ENCODE data around the gene RHOH. TPM values are rescaled to one million over a fixed set of nuclear protein-coding genes. Genes with fewer than 3 reads are reported as not detected.

The RHOH gene
- total and polyA plus RNA-seq, 8 donors: 0.29 to 10.1 (median 0.78) TPM

DNA sequence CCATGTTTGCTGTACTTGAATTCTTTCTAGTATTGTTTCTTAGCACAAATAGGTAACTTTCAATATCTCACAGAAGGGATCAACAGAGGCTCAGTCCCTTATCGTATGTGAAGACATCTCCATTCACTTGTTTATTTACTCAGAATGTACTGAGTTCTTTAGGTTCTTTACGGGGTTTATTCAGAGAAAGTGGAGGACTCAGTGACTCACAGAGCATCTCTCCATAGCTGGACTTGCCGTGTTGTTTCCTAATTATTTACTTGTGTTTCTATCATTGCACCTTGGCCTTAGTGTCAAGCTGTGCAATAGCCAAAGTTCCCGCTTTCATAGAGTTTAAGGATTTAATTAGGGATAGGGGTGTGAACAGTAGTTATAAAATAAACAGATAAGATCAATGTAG is 57.1 kb downstream of the RHOH start:
- Histone ChIP-seq H3K9me3 (no peaks in the 10 kb centered on the region), H3K36me3 (no peaks in the 10 kb centered on the region), H3K27ac (no peak overlapping the region), H3K27me3 (no peaks in the 10 kb centered on the region), H3K4me1 (peaks cover 0 to 18% of the 10 kb centered on the region in 2 donors), H3K4me3 (no peak overlapping the region)
- intact Hi-C loops (cut with DNase I): no loop called here
- no peak for TF ChIP-seq CTCF (IDR thresholded peaks at IDR 0.05)
- ATAC-seq: no peak
- no peak for DNase-seq

GRCh38 chr4:40254608-40255392 is 58.0 kb downstream of the RHOH start:
- Histone ChIP-seq H3K27ac (peak overlapping the region in 1 of 2 donors; percentile 5), H3K9me3 (no peaks in the 10 kb centered on the region), H3K4me3 (no peak overlapping the region), H3K36me3 (no peaks in the 10 kb centered on the region), H3K27me3 (no peaks in the 10 kb centered on the region), H3K4me1 (peaks cover 0 to 18% of the 10 kb centered on the region in 2 donors)
- DNase-seq: no peak
- no peak for TF ChIP-seq CTCF (IDR thresholded peaks at IDR 0.05)
- intact Hi-C loops (cut with DNase I): no loop called here
- peak; percentile 35 for ATAC-seq

DNA sequence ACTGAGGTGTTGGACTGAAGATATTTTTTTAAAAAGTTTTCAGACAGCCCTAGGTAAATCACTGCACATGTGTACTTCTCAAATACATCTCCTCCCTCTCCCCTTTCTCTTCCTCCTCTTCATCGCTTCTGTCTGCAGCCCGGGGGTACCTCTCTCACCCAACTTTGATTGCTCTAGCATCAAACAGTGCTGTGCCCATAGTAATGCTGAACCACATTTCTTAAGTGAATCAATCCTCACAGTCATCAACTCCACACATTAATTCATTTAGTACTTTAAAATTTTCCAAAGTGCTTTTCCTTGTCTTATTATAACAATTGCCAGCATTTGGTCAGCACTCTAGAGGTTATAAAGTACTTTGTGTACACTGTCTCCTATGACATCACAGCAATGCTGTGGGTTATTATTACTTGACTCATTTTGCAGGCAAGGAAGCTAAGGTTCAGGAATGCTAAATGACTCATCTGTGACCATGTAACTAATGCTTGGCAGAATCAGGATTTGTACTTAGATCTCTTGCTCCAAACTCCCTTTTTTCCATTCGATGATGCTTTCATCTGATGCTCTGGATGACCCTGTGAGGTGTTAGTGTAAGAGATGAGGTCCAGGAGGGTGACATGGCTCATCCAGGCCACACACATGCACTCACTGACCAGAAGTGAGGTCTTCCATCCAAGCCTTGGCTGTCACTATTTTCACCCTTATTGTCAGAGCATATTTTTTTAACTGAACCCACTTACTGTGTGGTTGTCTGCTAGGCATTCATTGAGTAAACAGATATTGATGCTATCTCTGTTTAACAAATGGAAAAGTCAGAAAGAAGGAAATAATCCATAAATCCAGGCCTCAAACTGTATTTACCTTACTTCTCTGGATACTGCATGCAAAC is 58.8 kb downstream of the RHOH start:
- no peaks in the 10 kb centered on the region for H3K9me3 ChIP-seq
- H3K27me3 ChIP-seq: no peaks in the 10 kb centered on the region
- intact Hi-C loops (cut with DNase I): no loop called here
- ATAC-seq (peak; percentile 89), DNase-seq (no peak)
- H3K27ac ChIP-seq: peak overlapping the region in 1 of 2 donors; percentile 5
- H3K4me1 ChIP-seq: peaks cover 0 to 18% of the 10 kb centered on the region in 2 donors
- no peaks in the 10 kb centered on the region for H3K36me3 ChIP-seq
- TF ChIP-seq CTCF (IDR thresholded peaks at IDR 0.05): no peak
- H3K4me3 ChIP-seq: no peak overlapping the region

DNA sequence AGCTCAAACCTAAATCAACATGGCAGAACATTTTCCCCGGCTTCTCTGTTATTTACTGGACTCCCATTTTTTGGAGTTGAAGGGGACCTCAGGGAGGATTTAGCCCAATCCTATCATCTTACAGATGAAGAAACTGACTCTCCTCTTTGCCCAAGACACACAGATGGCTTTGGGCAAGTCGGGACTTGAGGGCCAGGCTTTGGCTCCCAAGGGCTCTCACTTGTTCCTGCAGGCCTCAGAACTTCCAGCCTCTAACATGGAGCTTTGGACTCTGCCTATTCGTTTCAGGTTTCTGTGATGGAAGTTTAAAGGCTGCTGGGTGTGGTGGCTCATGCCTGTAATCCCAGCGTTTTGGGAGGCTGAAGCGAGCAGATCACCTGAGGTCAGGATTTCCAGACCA is 59.5 kb downstream of the RHOH start:
- Histone ChIP-seq H3K27me3 (no peaks in the 10 kb centered on the region), H3K27ac (no peak overlapping the region)
- ATAC-seq: no peak

More for the DNA sequence above, 59.5 kb downstream of the RHOH start:
- Histone ChIP-seq H3K4me3 (no peak overlapping the region), H3K36me3 (no peaks in the 10 kb centered on the region), H3K9me3 (no peaks in the 10 kb centered on the region), H3K4me1 (peaks cover 0 to 18% of the 10 kb centered on the region in 2 donors)
- TF ChIP-seq CTCF (IDR thresholded peaks at IDR 0.05): no peak
- DNase-seq: no peak
- intact Hi-C loops (cut with DNase I): no loop called here
